ENCODE measurements around the gene BLACAT1.

DNA sequence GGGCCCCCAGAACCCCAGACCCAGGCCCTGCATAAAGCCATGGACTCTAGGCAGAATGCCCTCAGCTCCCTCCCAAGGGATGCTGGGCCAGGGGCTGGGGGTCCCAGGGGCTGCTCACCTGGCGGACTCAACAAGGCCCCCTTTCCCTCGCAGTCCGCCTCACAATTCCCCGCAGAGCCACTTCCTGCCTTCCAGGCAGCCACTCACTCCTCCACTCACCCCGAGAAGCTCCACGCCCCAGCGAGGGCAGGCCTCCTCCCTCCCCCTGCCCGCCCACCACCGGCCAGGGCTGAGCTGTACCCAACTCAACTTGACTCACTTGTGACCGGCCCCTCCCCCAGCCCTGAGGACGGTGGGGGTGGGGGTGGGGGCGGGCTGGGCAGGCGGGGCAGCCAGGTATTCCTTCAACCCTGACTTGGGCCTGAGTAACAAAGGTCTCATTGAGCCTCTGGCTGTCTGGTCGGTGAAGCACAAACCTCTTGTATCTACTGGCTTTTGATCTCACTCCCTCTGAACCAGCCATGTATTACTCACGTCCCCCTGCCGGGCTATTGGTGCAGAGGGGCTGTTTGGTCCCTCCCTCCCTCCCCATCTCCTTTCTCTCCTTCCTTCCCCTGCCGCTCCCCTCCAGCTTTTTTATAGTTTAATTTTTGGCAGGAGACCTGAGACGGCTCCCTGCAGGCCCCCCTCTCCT is 5.9 kb downstream of the BLACAT1 start:
- TF ChIP-seq CHD2 (IDR thresholded peaks at IDR 0.05; ENCODE audit: low read length) (no peak), POLR2A (IDR thresholded peaks at IDR 0.05; ENCODE audit: control extremely low read depth in 1 of 2, low read depth in 2 of 2, low read length in 2 of 2) (peak in 1 of 2 experiments; percentile 45; a peak in 1 of 3 replicates)
